22Rv1 (cell line): ENCODE measurements around the gene SMARCE1.

Experiments
- H3K27ac ChIP-seq: fragments of 450-650 bp; 2 replicates; pipeline ENCODE4 v1.5.1; 2017
- CTCF ChIP-seq: fragments of 450-650 bp; IDR thresholded peaks from 2 replicates; pipeline ENCODE4 v1.5.1; 2017; ENCODE audit warnings: mild to moderate bottlenecking
- ZFX ChIP-seq: fragments of 450-650 bp; IDR thresholded peaks from 2 replicates; pipeline ENCODE4 v1.6.1; 2017; ENCODE audit warnings: antibody characterized with exemption, borderline replicate concordance

Gene SMARCE1

GRCh38 chr17:40610359-40610758 is 37.3 kb downstream of the SMARCE1 start:
- TF ChIP-seq ZFX (no peak), CTCF (no peak)
- no peak overlapping the region for H3K27ac ChIP-seq

- TF ChIP-seq ZFX: no peak
- no peak for TF ChIP-seq CTCF
- no peak overlapping the region for H3K27ac ChIP-seq
Observed at GRCh38 chr17:40608061-40608581, 39.5 kb downstream of the SMARCE1 start.

DNA sequence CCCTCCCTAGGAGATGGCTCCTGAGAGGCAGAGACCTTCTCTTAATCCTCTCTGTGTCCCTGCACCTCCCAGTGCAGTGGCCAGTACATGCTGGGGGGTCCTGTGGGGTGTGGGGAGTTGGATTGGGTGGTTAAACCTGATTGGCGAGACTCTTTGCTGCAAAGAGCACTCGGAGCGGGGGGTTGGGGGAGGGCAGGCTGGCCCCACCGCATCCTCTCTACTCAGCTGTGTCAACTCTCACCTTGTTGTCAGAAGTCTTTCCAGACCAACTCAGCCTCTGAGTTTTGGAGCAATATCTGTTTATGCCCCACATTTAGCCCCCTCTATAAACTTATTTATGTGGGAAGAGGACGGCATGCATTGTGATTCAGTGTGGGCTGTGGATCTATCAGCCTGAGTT is 40.0 kb downstream of the SMARCE1 start:
- no peak for TF ChIP-seq ZFX
- no peak for TF ChIP-seq CTCF
- no peak overlapping the region for H3K27ac ChIP-seq

DNA sequence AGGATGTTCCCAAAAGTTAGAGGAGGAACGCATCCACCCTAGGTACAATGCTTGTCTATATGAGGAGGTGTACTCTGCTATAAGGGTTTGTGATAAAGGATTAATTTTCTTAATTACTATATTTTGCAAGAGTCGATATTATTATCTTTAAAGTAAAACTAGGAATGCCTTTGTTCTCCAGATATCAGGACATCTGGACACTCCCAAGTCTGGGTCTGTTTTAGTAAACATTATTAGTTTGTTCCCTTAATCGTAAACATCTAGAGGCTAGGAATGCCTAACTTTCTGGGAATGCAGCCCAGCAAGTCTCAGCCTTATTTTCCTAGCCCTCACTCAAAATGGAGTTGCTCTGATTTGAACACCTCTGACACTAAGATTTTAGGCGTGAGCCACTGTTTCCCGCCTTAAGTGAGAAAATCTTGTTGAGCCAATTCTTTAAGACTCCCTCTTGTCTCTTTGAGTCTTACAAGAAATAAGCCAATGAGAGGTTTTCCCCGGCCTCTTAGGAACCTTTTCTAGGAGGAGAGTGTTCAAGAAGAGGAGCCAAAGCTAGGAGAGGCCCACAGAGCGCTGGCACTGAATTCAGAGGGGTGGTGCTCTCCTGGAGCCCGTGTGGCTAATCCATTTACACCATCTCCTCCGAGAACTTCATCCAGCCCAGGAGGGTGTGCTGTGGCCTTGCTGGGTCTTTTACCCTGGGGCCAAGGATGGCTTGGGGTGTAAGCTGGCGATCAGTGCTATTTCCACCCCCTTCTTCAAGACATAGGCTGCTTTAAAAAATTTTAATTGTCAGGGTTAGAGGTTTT is 40.9 kb downstream of the SMARCE1 start:
- TF ChIP-seq ZFX (no peak), CTCF (no peak)

DNA sequence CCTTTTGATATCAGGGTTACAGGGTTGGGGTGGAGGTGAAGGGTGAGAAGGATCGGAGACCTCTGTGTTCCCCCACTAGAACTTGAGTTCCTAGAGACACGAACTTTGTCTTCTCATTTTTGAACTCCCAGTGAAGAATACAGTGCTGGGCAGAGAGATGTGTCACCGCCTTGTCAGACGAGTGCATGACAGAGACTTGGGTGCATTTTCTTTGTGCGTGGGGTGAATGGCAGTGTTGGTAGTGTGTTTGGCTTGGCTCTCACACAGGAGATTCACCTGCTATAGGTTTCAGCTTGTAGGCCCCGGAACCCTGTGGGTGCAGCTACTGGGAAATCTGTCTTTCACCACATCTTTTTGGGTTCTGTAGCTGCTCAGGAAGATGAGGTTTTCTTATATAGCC is 42.3 kb downstream of the SMARCE1 start:
- TF ChIP-seq CTCF: no peak
- no peak for TF ChIP-seq ZFX
- no peak overlapping the region for H3K27ac ChIP-seq

More for the DNA sequence above, 40.9 kb downstream of the SMARCE1 start:
- no peak overlapping the region for H3K27ac ChIP-seq

DNA sequence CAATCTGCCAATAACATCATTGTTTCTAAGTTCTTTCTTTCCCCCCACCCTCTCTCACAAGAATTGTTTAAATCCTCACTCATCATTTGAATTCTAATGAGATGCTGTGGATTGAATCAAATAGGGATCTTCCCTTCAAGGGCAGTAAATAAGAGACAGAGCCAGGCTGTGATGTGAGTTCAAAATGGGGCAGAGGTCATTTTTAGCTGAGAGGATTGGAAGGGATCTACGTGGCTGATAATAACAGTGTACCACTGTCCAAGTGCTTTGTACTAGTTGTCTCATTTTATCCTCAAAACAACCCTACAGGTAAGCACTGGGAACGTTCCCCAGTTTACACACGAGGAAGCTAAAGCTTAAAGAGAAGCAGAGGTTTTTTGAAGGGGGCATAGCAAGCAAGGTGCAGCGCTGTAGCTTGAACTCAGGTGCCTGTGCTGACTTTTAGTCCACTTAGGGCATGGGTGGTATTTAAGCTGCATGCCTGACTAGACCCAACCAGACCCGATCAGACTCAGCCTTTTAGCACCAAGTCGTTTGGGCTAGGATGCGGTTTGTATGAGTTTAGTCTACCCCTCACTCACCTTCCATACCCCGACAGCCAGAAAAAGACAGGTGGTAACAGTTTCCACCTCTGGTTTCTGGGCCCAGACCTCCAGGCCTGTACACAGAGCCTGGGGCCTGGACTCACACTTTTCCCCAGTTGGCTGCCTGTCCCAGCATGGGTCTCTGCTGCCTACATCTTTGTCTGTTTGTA is 43.1 kb downstream of the SMARCE1 start:
- H3K27ac ChIP-seq: no peak overlapping the region
- TF ChIP-seq CTCF (no peak), ZFX (no peak)
